Stimulated activated CD8-positive, alpha-beta memory T cell treated with anti-CD3 and anti-CD28 coated beads, Interleukin-15, amount 100 ng/mL, for 4 hours (primary cell): ENCODE measurements around the gene TANC1.

Experiments
- DNase-seq, 2 donors: peaks; one replicate each; pipeline ENCODE4 v3.0.0-alpha.2; 2020; ENCODE audit warnings: low read depth in 2 of 2

Gene TANC1

DNA sequence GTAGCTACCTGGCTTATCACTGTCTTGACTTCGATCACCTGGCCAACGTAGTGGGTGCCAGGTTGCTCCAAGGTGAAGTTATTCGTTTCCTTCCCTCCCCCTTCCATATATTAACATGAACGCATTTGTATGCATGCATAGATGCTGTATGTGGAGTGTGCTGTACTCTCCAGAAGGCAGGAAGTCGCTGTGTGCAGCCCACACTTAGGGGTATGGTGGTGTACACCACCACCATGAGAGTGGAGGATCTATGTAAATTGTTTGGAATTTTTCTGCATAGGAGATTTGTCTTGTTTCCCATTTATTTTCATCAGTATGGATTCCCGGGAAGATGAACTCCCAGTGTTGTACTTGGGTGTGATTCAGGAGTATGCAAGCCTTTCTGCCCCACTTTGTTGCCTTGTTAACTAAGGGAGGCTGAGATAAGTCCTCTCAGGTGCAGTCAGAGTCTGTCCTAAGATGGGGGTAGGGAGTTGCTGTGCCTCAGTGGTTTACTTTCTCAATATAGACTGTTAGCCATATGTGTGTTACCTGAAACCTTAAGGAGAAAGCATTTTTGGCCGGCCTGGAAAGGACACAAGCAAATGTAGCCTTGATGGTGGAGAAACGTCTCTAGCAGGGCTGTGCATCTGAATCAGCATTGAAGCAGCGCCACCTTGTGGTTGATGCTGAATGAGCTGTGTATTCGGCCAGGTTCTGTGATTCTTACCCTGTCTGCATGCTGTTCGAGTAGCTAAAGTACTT, 149.8 kb downstream of the TANC1 start:
- DNase-seq: peak; percentile 34 to 50

DNA sequence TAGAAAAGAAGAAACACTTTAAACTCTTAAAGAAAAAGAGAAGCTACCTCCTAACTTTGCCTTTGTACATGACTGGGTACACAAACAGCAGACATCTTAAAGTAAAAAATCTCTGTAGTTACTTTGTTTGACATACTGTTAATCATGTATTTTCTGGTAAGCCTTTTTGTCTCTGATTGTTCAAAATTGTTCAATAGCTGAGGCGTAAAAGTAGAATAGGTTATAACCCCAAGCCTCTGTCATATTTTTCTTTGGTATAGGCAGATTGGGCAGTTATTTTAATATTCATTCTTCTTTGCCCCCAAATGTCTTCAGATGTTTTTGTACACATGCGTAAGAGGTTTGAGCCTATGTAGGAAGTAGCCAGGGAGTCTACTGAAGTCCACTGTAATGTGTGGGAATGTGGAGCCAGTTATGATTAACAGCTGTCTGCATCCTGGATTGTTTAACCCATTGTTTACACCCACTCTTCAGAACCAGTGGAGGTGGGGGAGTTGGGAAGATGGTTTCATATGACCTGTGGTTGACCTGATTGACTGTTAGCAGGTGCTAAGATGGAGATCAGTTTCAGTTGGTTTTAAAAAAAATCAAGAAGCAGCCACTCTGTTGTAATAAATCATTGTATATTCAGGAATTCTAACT, 150.5 kb downstream of the TANC1 start:
- DNase-seq: no peak

GRCh38 chr2:159119652-159120257, 151.3 kb downstream of the TANC1 start:
- no peak for DNase-seq

DNA sequence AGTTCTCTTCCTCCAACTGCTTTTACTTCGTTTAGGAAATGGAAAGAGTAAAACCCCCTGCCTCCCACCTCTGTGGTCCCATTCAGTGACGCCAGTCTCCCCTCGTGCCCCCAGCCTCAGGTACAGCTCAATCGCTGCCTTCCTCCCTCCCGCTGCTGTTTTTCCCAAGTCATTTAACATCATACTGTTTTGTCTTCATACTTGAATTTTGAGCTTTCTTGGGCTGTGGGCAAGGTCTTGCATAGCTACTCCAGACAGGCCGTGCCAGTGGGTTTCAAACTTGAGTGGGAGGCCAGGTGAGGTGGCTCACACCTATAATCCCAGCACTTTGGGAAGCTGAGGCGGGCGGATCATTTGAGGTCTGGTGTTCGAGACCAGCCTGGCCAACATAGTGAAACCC, 155.3 kb downstream of the TANC1 start:
- DNase-seq: no peak

DNA sequence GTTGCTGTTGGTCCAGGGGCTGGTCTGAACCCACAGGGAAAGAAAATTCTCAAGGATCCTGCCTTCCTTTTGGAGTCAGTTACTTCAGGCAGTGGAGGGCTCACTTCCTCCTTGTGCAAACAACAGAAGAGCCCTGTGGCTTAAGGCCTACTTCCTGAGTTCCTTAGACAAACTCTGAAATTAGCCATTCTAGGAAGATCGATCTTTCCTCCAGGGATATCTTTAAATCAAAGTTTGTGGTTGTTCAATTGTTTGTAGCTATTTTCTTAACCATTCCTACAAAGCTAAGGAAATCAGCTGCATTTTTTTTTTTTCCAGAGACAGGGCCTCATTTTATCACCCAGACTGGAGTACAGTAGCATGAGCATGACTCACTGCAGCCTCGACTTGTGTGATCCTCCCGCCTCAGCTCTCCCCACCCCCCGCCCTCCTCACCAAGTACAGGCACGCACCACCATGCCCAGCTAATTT, 156.0 kb downstream of the TANC1 start:
- DNase-seq: no peak

DNA sequence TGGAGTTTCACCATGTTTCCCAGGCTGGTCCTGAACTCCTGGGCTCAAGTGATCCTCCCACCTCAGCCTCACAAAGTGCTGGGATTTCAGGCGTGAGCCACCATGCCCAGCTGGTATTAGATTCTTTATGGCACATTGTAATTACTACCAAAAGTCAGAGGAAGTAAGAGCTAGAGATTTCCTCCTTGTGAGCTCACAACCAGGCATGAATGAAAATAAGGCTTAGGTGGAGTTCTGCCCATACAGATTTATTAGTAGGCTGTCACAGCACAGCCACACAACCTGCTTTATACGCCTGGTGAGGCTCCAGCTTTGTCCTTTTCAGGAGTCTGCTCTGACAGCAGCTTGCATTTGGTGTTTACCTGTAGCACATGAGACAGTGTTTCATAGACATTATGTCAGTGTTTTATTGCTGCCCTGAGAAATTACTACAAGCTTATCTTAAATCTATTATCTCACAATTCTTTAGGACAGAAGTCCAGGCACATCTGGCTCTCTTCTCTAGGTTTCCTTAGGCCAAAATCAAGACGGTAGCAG, 156.6 kb downstream of the TANC1 start:
- DNase-seq: no peak

DNA sequence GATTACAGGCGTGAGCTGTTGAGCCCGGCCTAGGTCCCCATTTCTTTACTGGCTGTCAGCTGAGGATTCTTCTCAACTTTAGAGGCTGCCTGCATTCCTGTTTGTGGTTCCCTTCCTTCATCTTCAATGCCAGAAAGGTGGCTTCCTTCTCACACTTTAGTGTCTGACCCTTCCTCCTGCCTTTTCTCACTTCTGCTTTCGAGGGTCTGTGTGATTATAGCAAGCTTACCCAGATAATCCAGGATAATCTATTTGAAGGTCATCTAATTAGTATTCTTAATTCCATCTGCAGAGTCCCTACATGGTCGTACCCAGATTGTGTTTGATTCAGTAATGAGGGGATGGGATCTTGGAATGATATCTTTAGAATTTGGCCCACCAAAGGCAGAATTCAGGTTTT, 157.4 kb downstream of the TANC1 start:
- DNase-seq: no peak

DNA sequence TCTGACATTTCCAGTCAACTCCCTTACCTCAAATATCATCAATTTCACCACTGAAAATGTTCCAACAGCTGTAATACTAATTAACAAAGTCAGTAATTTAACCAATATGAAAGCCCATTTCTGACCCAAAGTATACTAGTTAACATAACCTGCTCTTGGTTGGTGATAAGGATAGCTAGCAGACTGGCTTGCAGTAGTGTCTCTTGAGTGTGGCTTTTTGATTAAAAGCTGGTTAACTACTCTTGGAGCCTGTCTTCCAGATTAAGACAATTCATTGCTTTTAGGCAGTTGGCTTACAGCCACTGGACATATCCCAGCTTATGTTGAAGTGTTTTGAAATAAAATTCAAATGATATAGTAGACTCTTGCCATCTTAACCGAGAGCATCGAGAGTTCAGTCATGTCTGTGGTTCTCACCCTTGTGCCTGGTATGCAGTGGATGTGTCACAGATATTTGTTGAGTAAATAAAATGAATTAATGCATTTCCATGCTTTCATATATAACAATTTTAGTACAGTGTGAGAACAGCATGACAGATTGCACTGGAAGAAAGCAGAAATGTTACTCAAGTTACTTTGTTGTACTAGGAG, 158.1 kb downstream of the TANC1 start:
- DNase-seq: no peak

DNA sequence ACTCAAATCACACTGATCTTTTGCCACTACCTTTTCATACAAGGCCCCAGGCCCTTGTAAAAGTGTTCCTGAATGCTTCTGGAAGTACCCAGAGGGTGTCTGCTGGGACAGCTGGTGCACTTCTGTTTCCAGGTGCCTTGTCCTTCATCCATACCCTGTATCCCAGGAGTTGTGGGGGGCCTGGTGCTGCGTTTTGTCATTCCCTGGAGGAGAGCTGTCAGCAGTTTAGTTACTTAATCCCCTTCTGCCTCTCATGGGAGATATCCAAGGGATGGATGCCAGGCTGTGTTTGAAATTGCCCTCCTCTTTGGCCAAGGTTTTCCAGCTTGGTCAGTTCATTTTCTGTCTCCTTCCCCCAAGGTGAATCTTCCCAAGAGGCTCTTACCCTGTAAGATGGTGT, 159.8 kb downstream of the TANC1 start:
- no peak for DNase-seq

- DNase-seq: no peak
Observed at GRCh38 chr2:159129269-159129668, 160.8 kb downstream of the TANC1 start.

- DNase-seq: no peak
Observed at GRCh38 chr2:159129824-159130223, 161.4 kb downstream of the TANC1 start.

GRCh38 chr2:159130302-159130701, 161.9 kb downstream of the TANC1 start:
- no peak for DNase-seq

- no peak for DNase-seq
Observed at GRCh38 chr2:159131267-159131913, 162.9 kb downstream of the TANC1 start.

GRCh38 chr2:159131914-159132281, 163.5 kb downstream of the TANC1 start:
- no peak for DNase-seq

GRCh38 chr2:159133797-159134196, 165.4 kb downstream of the TANC1 start:
- no peak for DNase-seq

DNA sequence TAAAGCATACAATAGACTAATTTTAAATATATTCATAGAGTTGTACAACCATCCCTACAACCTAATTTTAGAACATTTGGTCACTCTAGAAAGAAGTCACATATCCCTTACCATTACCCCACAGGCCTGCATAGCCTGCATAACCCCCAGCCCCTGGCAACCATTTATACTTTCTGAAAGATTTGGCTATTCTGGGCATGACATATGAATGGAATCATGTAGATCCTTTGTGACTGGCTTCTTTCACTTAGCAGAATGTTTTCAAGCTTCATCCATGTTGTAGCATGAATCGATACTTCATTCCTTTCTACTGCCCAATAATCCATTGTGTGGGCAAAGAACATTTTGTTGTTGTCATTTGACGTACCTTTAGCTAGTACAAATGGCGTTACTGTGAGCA, 166.5 kb downstream of the TANC1 start:
- DNase-seq: no peak

- DNase-seq: no peak
Observed at GRCh38 chr2:159136391-159136790, 168.0 kb downstream of the TANC1 start.

DNA sequence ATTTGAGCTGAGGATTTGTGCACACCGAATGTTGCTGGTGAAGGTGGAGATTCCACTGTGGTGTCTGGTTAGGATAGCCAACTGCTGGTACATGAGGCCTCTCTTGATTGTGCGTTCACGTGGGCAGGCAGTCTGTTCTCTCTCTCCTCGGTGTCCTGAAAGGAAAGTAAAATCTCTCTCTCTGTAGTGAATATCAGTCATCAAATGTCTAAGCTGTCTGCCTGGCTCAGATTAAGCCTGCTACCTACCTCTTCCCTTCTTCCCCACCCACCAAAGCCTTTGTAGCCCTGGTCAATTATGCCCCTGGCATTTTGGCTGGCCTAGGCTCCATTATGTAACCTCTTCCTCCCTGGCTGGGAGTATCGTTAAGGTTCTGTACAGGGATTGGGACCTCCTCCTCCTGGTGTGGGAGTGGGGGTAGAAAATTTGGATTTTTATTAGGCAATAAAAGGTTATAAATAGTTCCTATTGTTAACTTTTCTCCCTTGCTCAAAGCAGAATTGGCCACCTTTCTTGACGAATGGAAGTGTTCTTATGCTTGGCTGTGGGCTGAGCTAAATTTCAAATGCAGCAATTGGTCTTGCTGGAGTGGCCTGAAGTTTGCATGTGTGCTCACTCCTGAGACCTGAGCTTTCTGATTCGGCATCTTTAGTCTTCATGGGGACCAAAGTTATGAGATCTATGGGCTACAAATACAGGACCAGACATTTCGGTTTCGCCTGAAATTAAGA, 169.2 kb downstream of the TANC1 start:
- DNase-seq: no peak

DNA sequence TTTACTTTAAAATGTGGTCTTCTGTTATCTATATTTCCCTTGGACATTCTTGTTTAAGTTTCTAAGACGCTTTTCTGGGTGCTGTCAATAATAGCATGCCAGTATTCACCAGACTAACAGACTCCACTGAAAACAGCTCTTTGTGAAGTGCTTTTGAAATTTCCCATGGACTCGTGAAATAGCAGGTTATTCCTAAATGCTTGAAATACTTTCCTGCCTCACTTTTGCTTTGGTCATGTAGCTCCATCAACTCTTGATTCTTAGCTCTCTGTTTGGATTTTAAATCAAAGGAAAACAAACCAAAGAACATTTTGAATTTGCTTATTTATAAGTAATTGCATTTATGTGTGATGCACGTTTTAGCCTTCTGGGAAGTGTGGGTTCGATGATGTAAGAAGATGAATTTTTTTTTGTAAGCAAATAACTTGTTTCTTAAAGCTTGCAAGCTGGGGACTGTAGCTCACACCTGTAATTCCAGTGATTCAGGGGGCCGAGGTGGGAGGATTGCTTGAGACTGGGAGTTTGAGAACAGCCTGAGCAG, 170.3 kb downstream of the TANC1 start:
- no peak for DNase-seq

GRCh38 chr2:159139216-159139933, 170.9 kb downstream of the TANC1 start:
- DNase-seq: no peak
